Left lobe of liver (tissue), 2 donors: ENCODE measurements around the gene TIGD3. TPM values are rescaled to one million over a fixed set of nuclear protein-coding genes. Genes with fewer than 3 reads are reported as not detected.

Experiments used
- ATAC-seq: fragments of 200-7000 bp; cut with Tn5 transposase; one replicate; pipeline ENCODE4 v1.9.1; 2020; ENCODE audit warnings: mild to moderate bottlenecking, moderate library complexity
- DNase-seq: peaks from one replicate; pipeline ENCODE4 v3.0.0-alpha.2; 2020; ENCODE audit warnings: low spot score
- total RNA-seq: library from RNA; stranded (reverse); gene quantifications from one replicate; pipeline ENCODE4 v1.2.1, GENCODE V29; 2021
- donor health status: DM: no; HTN: no; CAD: no; lungs with moderate emphysema.
- donor health status: DM: no; HTN: yes; CAD: no.

The TIGD3 gene
- total RNA-seq, 1 donor from 2014 or later, result 0.43 TPM

GRCh38 chr11:65404210-65404609 is 49.7 kb downstream of the TIGD3 start:
- ATAC-seq (no peak), DNase-seq (no peak)

- ATAC-seq, result peak; percentile 5
- no peak for DNase-seq
These were observed 50.2 kb downstream of the TIGD3 start for GRCh38 chr11:65404638-65405339.

Other genes starting within 250 kb of the TIGD3 start
- 97.6 TPM for gene TM7SF2, start 242.9 kb upstream of the TIGD3 start, total RNA-seq
- gene ZNHIT2, start 237.1 kb upstream of the TIGD3 start, total RNA-seq, result 8.8 TPM
- gene FAU, start 232.6 kb upstream of the TIGD3 start, total RNA-seq, result 430 TPM
- gene MRPL49, start 232.4 kb upstream of the TIGD3 start, total RNA-seq, result 31.3 TPM
- 110 TPM for gene SYVN1, start 220.2 kb upstream of the TIGD3 start, total RNA-seq
- gene SPDYC, start 184.5 kb upstream of the TIGD3 start, total RNA-seq, result 1.2 TPM
- 81.0 TPM for gene CAPN1, start 172.8 kb upstream of the TIGD3 start, total RNA-seq
- 3.3 TPM for gene POLA2, start 92.8 kb upstream of the TIGD3 start, total RNA-seq
- 3.5 TPM for gene CDC42EP2, start 39.9 kb upstream of the TIGD3 start, total RNA-seq
- 18.7 TPM for gene DPF2, start 20.9 kb upstream of the TIGD3 start, total RNA-seq
- 14.5 TPM for gene SLC25A45, start 27.9 kb downstream of the TIGD3 start, total RNA-seq
- gene FRMD8, start 31.9 kb downstream of the TIGD3 start, total RNA-seq, result 9.3 TPM
- 766 TPM for gene NEAT1, start 68.0 kb downstream of the TIGD3 start, total RNA-seq
- gene MALAT1, start 144.3 kb downstream of the TIGD3 start, total RNA-seq, result 2,761 TPM
- 67.6 TPM for gene SCYL1, start 170.3 kb downstream of the TIGD3 start, total RNA-seq
- gene LTBP3, start 203.6 kb downstream of the TIGD3 start, total RNA-seq, result 42.3 TPM
- 17.0 TPM for gene ZNRD2, start 215.7 kb downstream of the TIGD3 start, total RNA-seq
- 19.0 TPM for gene FAM89B, start 217.8 kb downstream of the TIGD3 start, total RNA-seq
- gene EHBP1L1, start 221.3 kb downstream of the TIGD3 start, total RNA-seq, result 13.5 TPM
- not detected for gene KCNK7, start 241.0 kb downstream of the TIGD3 start, total RNA-seq